ENCODE data around the gene ATG2B. TPM values are rescaled to one million over a fixed set of nuclear protein-coding genes. Genes with fewer than 3 reads are reported as not detected.
"Not testable (repeated sequence)": the region's sequence is repeated elsewhere in the genome, so short reads cannot be mapped to it uniquely, and the experiment has no call there.

The ATG2B gene
- total and polyA plus RNA-seq, 2 of the 4 experiments (the other 2 are of a cell fraction): 6.9 to 22.0 TPM

- intact Hi-C loops (cut with micrococcal nuclease) (no loop called here), in situ Hi-C loops (cut with MboI; ENCODE audit: low sequenced_read_pairs) (no loop called here), dilution Hi-C loops (cut with HindIII; ENCODE audit: low sequenced_read_pairs, unreplicated experiment) (no loop called here)
- H3K56ac ChIP-seq (ENCODE audit: extremely low read depth, insufficient read depth, low read length): no peak overlapping the region
- H3K14ac ChIP-seq (replicated peaks; ENCODE audit: low read depth, low read length): peak overlapping the region; percentile 79; the same call in 1 of the 2 replicates
- peak overlapping the region; percentile 58; the same call in 1 of the 2 replicates for H3K23ac ChIP-seq (ENCODE audit: low read depth, low read length)
- H4K20me1 ChIP-seq (ENCODE audit: insufficient read depth, low read length): peaks cover 7% of the 10 kb centered on the region
- peaks cover 15% of the 10 kb centered on the region for H3K9me1 ChIP-seq (ENCODE audit: insufficient read depth, low read length)
- H3K4ac ChIP-seq (ENCODE audit: low read depth, low read length): peak overlapping the region; percentile 68
- ChIA-PET CTCF (no interaction called here), POLR2A (ENCODE audit: unreplicated experiment) (no interaction called here)
- H3K9me3 ChIP-seq (ENCODE audit: control insufficient read depth, insufficient read depth, low read length): no peaks in the 10 kb centered on the region
- peak overlapping the region; percentile 60; the same call in 1 of the 2 replicates for H2BK20ac ChIP-seq (ENCODE audit: low read depth, low read length)
- H2BK120ac ChIP-seq (ENCODE audit: low read depth, low read length): peak overlapping the region; percentile 75; the same call in 1 of the 2 replicates
- H3K27ac ChIP-seq (ENCODE audit: insufficient read depth, low read length): peak overlapping the region; percentile 58
- BruUV-seq (replicated peaks): no TSS peak
- peak overlapping the region; percentile 40; the same call in 2 of the 3 replicates for H2BK15ac ChIP-seq (ENCODE audit: low read depth, low read length)
- peaks cover 18% of the 10 kb centered on the region for H3K4me1 ChIP-seq (ENCODE audit: control insufficient read depth, insufficient read depth, low read length)
- peak overlapping the region; percentile 33 for H3K18ac ChIP-seq (ENCODE audit: low read depth, low read length)
- no peak for TF ChIP-seq CHD1 (IDR thresholded peaks at IDR 0.05; ENCODE audit: low read depth, low read length)
- TF ChIP-seq BHLHE40 (IDR thresholded peaks at IDR 0.05; ENCODE audit: low read depth, low read length): no peak
- no peak for TF ChIP-seq RCOR1 (IDR thresholded peaks at IDR 0.05; ENCODE audit: insufficient replicate concordance, low read length)
- TF ChIP-seq POLR2A (IDR thresholded peaks at IDR 0.05; ENCODE audit: low read depth, low read length): 0 out of 2 replicates have a peak, but pooled peaks have one; percentile 22
- no peak for TF ChIP-seq CTCF (conservative IDR thresholded peaks at IDR 0.05; ENCODE audit: low read depth, low read length)
- peak overlapping the region; percentile 95 for H2AK5ac ChIP-seq (ENCODE audit: low read depth, low read length)
- ATAC-seq (ENCODE audit: low read depth) (peak; percentile 25), DNase-seq (peak; percentile 85)
- peak overlapping the region; percentile 63 for H4K5ac ChIP-seq (ENCODE audit: low read depth, low read length)
- H3K9ac ChIP-seq (ENCODE audit: low read depth, low read length): 0 out of 2 replicates have a peak overlapping the region, but pooled peaks have one; percentile 5
- H3K79me1 ChIP-seq (ENCODE audit: low read depth in 1 of 2, low read length in 2 of 2): peaks cover 28 to 70% of the 10 kb centered on the region in 2 experiments; a peak in 3 of 4 replicates
- H4K91ac ChIP-seq (ENCODE audit: insufficient read depth, low read depth, low read length): peak overlapping the region; percentile 83
- peak overlapping the region; percentile 80 for H2BK5ac ChIP-seq (ENCODE audit: low read depth, low read length, poor library complexity, severe bottlenecking)
- H3K27me3 ChIP-seq (ENCODE audit: control insufficient read depth, insufficient read depth, low read length): no peaks in the 10 kb centered on the region
- peak overlapping the region; percentile 10 for H2AK9ac ChIP-seq (replicated peaks; ENCODE audit: low read depth, low read length, poor library complexity)
- H4K8ac ChIP-seq (ENCODE audit: low read depth in 2 of 2, low read length in 2 of 2): peak overlapping the region; percentile 6 to 75
- H3K36me3 ChIP-seq (ENCODE audit: control insufficient read depth, insufficient read depth, low read length): peaks cover 45% of the 10 kb centered on the region
- no peak overlapping the region for H3K4me2 ChIP-seq (ENCODE audit: low read depth, low read length)
- WGBS, 2 experiments (ENCODE audit: extremely low coverage in 2 of 2, insufficient read length in 1 of 2): 100% methylated on average over 1 of the region's 3 CpGs; no CpG with 5 or more reads in 1 of the 2 experiments
- H3K4me3 ChIP-seq (ENCODE audit: insufficient read depth, low read depth, low read length): no peak overlapping the region
- peak overlapping the region; percentile 81 for H2AFZ ChIP-seq (replicated peaks; ENCODE audit: low read length, poor library complexity)
Observed at GRCh38 chr14:96245710-96246538, 117.2 kb downstream of the ATG2B start.

- H3K9me3 ChIP-seq (ENCODE audit: control insufficient read depth, insufficient read depth, low read length); BruUV-seq (replicated peaks); H4K91ac ChIP-seq (ENCODE audit: insufficient read depth, low read depth, low read length); H2BK5ac ChIP-seq (ENCODE audit: low read depth, low read length, poor library complexity, severe bottlenecking); in situ Hi-C loops (cut with MboI; ENCODE audit: low sequenced_read_pairs); H2AFZ ChIP-seq (replicated peaks; ENCODE audit: low read length, poor library complexity); CTCF ChIA-PET; H4K20me1 ChIP-seq (ENCODE audit: insufficient read depth, low read length); H3K9ac ChIP-seq (ENCODE audit: low read depth, low read length); intact Hi-C loops (cut with micrococcal nuclease); DNase-seq; H2BK15ac ChIP-seq (ENCODE audit: low read depth, low read length); H3K27ac ChIP-seq (ENCODE audit: insufficient read depth, low read length); H3K56ac ChIP-seq (ENCODE audit: extremely low read depth, insufficient read depth, low read length); H4K5ac ChIP-seq (ENCODE audit: low read depth, low read length); H2BK20ac ChIP-seq (ENCODE audit: low read depth, low read length); POLR2A ChIA-PET (ENCODE audit: unreplicated experiment); H3K4me3 ChIP-seq (ENCODE audit: insufficient read depth, low read depth, low read length); H2AK5ac ChIP-seq (ENCODE audit: low read depth, low read length); H3K4me2 ChIP-seq (ENCODE audit: low read depth, low read length); dilution Hi-C loops (cut with HindIII; ENCODE audit: low sequenced_read_pairs, unreplicated experiment); H3K18ac ChIP-seq (ENCODE audit: low read depth, low read length); H2AK9ac ChIP-seq (replicated peaks; ENCODE audit: low read depth, low read length, poor library complexity); ATAC-seq (ENCODE audit: low read depth); H3K23ac ChIP-seq (ENCODE audit: low read depth, low read length); H3K4ac ChIP-seq (ENCODE audit: low read depth, low read length); H3K27me3 ChIP-seq (ENCODE audit: control insufficient read depth, insufficient read depth, low read length); H4K8ac ChIP-seq (ENCODE audit: low read depth in 2 of 2, low read length in 2 of 2); H2BK120ac ChIP-seq (ENCODE audit: low read depth, low read length); H3K14ac ChIP-seq (replicated peaks; ENCODE audit: low read depth, low read length): not testable (repeated sequence)
- peaks cover 17% of the 10 kb centered on the region for H3K9me1 ChIP-seq (ENCODE audit: insufficient read depth, low read length)
- H3K79me1 ChIP-seq (ENCODE audit: low read depth in 1 of 2, low read length in 2 of 2): peaks cover 33 to 77% of the 10 kb centered on the region in 2 experiments; a peak in 3 of 4 replicates
- H3K36me3 ChIP-seq (ENCODE audit: control insufficient read depth, insufficient read depth, low read length): peaks cover 53% of the 10 kb centered on the region
- H3K4me1 ChIP-seq (ENCODE audit: control insufficient read depth, insufficient read depth, low read length): peaks cover 18% of the 10 kb centered on the region
- WGBS, 2 experiments (ENCODE audit: extremely low coverage in 2 of 2, insufficient read length in 1 of 2): no CpG with 5 or more reads among the region's 3 CpGs
Observed at GRCh38 chr14:96245074-96245473, 118.1 kb downstream of the ATG2B start.

Measured in IMR-90 (cell line).